Prostate gland (tissue), 2 donors: Measurements from ENCODE around the gene FAM131B.

ENCODE experiments used
- POLR2A ChIP-seq: fragments of 450-650 bp; IDR thresholded peaks from one replicate; pipeline ENCODE4 v1.6.1; 2016; ENCODE audit warnings: antibody characterized with exemption, mild to moderate bottlenecking
- POLR2AphosphoS5 ChIP-seq: sonication (generic); formaldehyde crosslinking; IDR thresholded peaks from one replicate; pipeline ENCODE4 v1.6.1; 2017; ENCODE audit warnings: antibody characterized with exemption
- TF ChIP-seq, protein P1 (sequence below), 4 experiments: fragments of 200-600 bp in 2 of 4; fragments of 450-650 bp in 2 of 4; sonication (generic) in 2 of 4; IDR thresholded peaks; 1 replicate in 3 of 4; 2 replicates in 1 of 4; pipeline ENCODE4 v1.5.1; 2016 to 2019; ENCODE audit warnings: antibody characterized with exemption in 4 of 4, mild to moderate bottlenecking in 2 of 4, moderate library complexity in 2 of 4

GRCh38 chr7:143387156-143387975 is 24.9 kb upstream of the FAM131B start:
- TF ChIP-seq, protein P1, sequence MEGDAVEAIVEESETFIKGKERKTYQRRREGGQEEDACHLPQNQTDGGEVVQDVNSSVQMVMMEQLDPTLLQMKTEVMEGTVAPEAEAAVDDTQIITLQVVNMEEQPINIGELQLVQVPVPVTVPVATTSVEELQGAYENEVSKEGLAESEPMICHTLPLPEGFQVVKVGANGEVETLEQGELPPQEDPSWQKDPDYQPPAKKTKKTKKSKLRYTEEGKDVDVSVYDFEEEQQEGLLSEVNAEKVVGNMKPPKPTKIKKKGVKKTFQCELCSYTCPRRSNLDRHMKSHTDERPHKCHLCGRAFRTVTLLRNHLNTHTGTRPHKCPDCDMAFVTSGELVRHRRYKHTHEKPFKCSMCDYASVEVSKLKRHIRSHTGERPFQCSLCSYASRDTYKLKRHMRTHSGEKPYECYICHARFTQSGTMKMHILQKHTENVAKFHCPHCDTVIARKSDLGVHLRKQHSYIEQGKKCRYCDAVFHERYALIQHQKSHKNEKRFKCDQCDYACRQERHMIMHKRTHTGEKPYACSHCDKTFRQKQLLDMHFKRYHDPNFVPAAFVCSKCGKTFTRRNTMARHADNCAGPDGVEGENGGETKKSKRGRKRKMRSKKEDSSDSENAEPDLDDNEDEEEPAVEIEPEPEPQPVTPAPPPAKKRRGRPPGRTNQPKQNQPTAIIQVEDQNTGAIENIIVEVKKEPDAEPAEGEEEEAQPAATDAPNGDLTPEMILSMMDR (IDR thresholded peaks at IDR 0.05): no peak
- TF ChIP-seq POLR2AphosphoS5 (no peak), POLR2A (no peak)
